Suppressor macrophage treated with lipopolysaccharide for 1 hour (primary cell): ENCODE measurements around the gene CCDC148.

Experiments used
- DNase-seq, 3 donors: peaks; one replicate each; pipeline ENCODE4 v3.0.0-alpha.2; 2020 to 2022

The CCDC148 gene

GRCh38 chr2:158144914-158145625 is 311.5 kb downstream of the CCDC148 start:
- DNase-seq = no peak

- no peak for DNase-seq
Observed at GRCh38 chr2:158143703-158144360, 312.7 kb downstream of the CCDC148 start.

- DNase-seq = peak; percentile 53 to 84 (median 80)
Observed at GRCh38 chr2:158142568-158143332, 313.8 kb downstream of the CCDC148 start.

GRCh38 chr2:158142165-158142564 is 314.4 kb downstream of the CCDC148 start:
- DNase-seq = peak in 2 of 3 donors; percentile 42 to 44

- DNase-seq = no peak
Observed at GRCh38 chr2:158140201-158140600, 316.4 kb downstream of the CCDC148 start.

GRCh38 chr2:158138255-158138654 is 318.3 kb downstream of the CCDC148 start:
- DNase-seq = no peak

GRCh38 chr2:158135096-158135495 is 321.5 kb downstream of the CCDC148 start:
- no peak for DNase-seq

- no peak for DNase-seq
Observed at GRCh38 chr2:158134655-158135054, 321.9 kb downstream of the CCDC148 start.

- no peak for DNase-seq
Observed at GRCh38 chr2:158134055-158134454, 322.5 kb downstream of the CCDC148 start.

GRCh38 chr2:158131919-158132566 is 324.5 kb downstream of the CCDC148 start:
- DNase-seq = no peak

- no peak for DNase-seq
Observed at GRCh38 chr2:158131483-158131912, 325.1 kb downstream of the CCDC148 start.

- no peak for DNase-seq
Observed at GRCh38 chr2:158130832-158131473, 325.6 kb downstream of the CCDC148 start.

GRCh38 chr2:158129037-158129436 is 327.5 kb downstream of the CCDC148 start:
- DNase-seq = no peak

GRCh38 chr2:158128168-158128973 is 328.2 kb downstream of the CCDC148 start:
- DNase-seq = no peak

- DNase-seq = no peak
Observed at GRCh38 chr2:158127380-158127804, 329.2 kb downstream of the CCDC148 start.

- no peak for DNase-seq
Observed at GRCh38 chr2:158125756-158126498, 330.6 kb downstream of the CCDC148 start.

GRCh38 chr2:158124896-158125295 is 331.7 kb downstream of the CCDC148 start:
- DNase-seq = no peak
